IPS-18a (cell line): ENCODE data around the gene RPA1.

Experiments used
- H3K27ac ChIP-seq: one replicate; pipeline ENCODE4 v1.5.1; 2013; ENCODE audit warnings: low read length
- H3K27me3 ChIP-seq: one replicate; pipeline ENCODE4 v1.6.1; 2013; ENCODE audit warnings: mild to moderate bottlenecking, low read length; ENCODE audit not compliant: control insufficient read depth, insufficient read depth
- H3K36me3 ChIP-seq: one replicate; pipeline ENCODE4 v1.6.1; 2013; ENCODE audit warnings: low read depth, low read length; ENCODE audit not compliant: control insufficient read depth
- H3K4me1 ChIP-seq: one replicate; pipeline ENCODE4 v1.6.1; 2013; ENCODE audit warnings: low read depth, low read length; ENCODE audit not compliant: control insufficient read depth
- H3K4me3 ChIP-seq: one replicate; pipeline ENCODE4 v1.5.1; 2013; ENCODE audit warnings: low read length
- H3K9ac ChIP-seq: one replicate; pipeline ENCODE4 v1.6.1; 2013; ENCODE audit warnings: mild to moderate bottlenecking, low read length, moderate library complexity
- H3K9me3 ChIP-seq: one replicate; pipeline ENCODE4 v1.6.1; 2013; ENCODE audit warnings: low read depth, low read length; ENCODE audit not compliant: control insufficient read depth

The RPA1 gene

GRCh38 chr17:1916316-1916715 lies 86.5 kb downstream of the RPA1 start:
- Histone ChIP-seq H3K36me3 (no peaks in the 10 kb centered on the region), H3K27ac (no peak overlapping the region), H3K9ac (no peak overlapping the region), H3K9me3 (no peaks in the 10 kb centered on the region), H3K4me1 (peaks cover 4% of the 10 kb centered on the region), H3K27me3 (peaks cover 40% of the 10 kb centered on the region), H3K4me3 (no peak overlapping the region)

- H3K36me3 ChIP-seq = no peaks in the 10 kb centered on the region
- peaks cover 32% of the 10 kb centered on the region for H3K27me3 ChIP-seq
- peaks cover 4% of the 10 kb centered on the region for H3K4me1 ChIP-seq
- no peak overlapping the region for H3K4me3 ChIP-seq
- no peaks in the 10 kb centered on the region for H3K9me3 ChIP-seq
- H3K9ac ChIP-seq = no peak overlapping the region
- H3K27ac ChIP-seq = no peak overlapping the region
These were observed 87.3 kb downstream of the RPA1 start for GRCh38 chr17:1916963-1917715.

- Histone ChIP-seq H3K9ac (no peak overlapping the region), H3K4me3 (no peak overlapping the region), H3K27ac (no peak overlapping the region), H3K27me3 (peaks cover 18% of the 10 kb centered on the region), H3K9me3 (no peaks in the 10 kb centered on the region), H3K4me1 (peaks cover 4% of the 10 kb centered on the region), H3K36me3 (no peaks in the 10 kb centered on the region)
These were observed 88.7 kb downstream of the RPA1 start for GRCh38 chr17:1918346-1919162.

GRCh38 chr17:1919201-1919600 lies 89.4 kb downstream of the RPA1 start:
- no peak overlapping the region for H3K4me3 ChIP-seq
- H3K27ac ChIP-seq = no peak overlapping the region
- no peak overlapping the region for H3K9ac ChIP-seq
- H3K4me1 ChIP-seq = peaks cover 4% of the 10 kb centered on the region
- no peaks in the 10 kb centered on the region for H3K9me3 ChIP-seq
- peaks cover 15% of the 10 kb centered on the region for H3K27me3 ChIP-seq
- H3K36me3 ChIP-seq = no peaks in the 10 kb centered on the region

GRCh38 chr17:1920948-1921351 lies 91.1 kb downstream of the RPA1 start:
- H3K4me3 ChIP-seq = no peak overlapping the region
- peaks cover 10% of the 10 kb centered on the region for H3K27me3 ChIP-seq
- H3K4me1 ChIP-seq = no peaks in the 10 kb centered on the region
- H3K9me3 ChIP-seq = no peaks in the 10 kb centered on the region
- H3K27ac ChIP-seq = no peak overlapping the region
- H3K36me3 ChIP-seq = no peaks in the 10 kb centered on the region
- no peak overlapping the region for H3K9ac ChIP-seq

GRCh38 chr17:1928976-1929375 lies 99.2 kb downstream of the RPA1 start:
- Histone ChIP-seq H3K36me3 (no peaks in the 10 kb centered on the region), H3K4me1 (no peaks in the 10 kb centered on the region), H3K9me3 (no peaks in the 10 kb centered on the region), H3K4me3 (no peak overlapping the region), H3K27me3 (peaks cover 6% of the 10 kb centered on the region), H3K9ac (no peak overlapping the region), H3K27ac (no peak overlapping the region)

GRCh38 chr17:1930337-1930645 lies 100.5 kb downstream of the RPA1 start:
- no peak overlapping the region for H3K9ac ChIP-seq

GRCh38 chr17:1931844-1932579 lies 102.2 kb downstream of the RPA1 start:
- H3K9me3 ChIP-seq = no peaks in the 10 kb centered on the region
- no peak overlapping the region for H3K27ac ChIP-seq
- H3K4me1 ChIP-seq = no peaks in the 10 kb centered on the region
- no peak overlapping the region for H3K9ac ChIP-seq
- H3K27me3 ChIP-seq = peaks cover 6% of the 10 kb centered on the region
- H3K4me3 ChIP-seq = no peak overlapping the region
- no peaks in the 10 kb centered on the region for H3K36me3 ChIP-seq

More at GRCh38 chr17:1930337-1930645, 100.5 kb downstream of the RPA1 start:
- H3K27ac ChIP-seq = no peak overlapping the region
- no peaks in the 10 kb centered on the region for H3K36me3 ChIP-seq
- no peaks in the 10 kb centered on the region for H3K9me3 ChIP-seq
- no peak overlapping the region for H3K4me3 ChIP-seq
- peaks cover 6% of the 10 kb centered on the region for H3K27me3 ChIP-seq
- no peaks in the 10 kb centered on the region for H3K4me1 ChIP-seq

- Histone ChIP-seq H3K27ac (no peak overlapping the region), H3K4me1 (no peaks in the 10 kb centered on the region), H3K36me3 (no peaks in the 10 kb centered on the region), H3K27me3 (peaks cover 6% of the 10 kb centered on the region), H3K9me3 (no peaks in the 10 kb centered on the region), H3K9ac (no peak overlapping the region), H3K4me3 (no peak overlapping the region)
These were observed 104.3 kb downstream of the RPA1 start for GRCh38 chr17:1933875-1934715.

GRCh38 chr17:1934901-1935300 lies 105.1 kb downstream of the RPA1 start:
- Histone ChIP-seq H3K9ac (no peak overlapping the region), H3K27ac (no peak overlapping the region), H3K36me3 (no peaks in the 10 kb centered on the region), H3K4me3 (no peak overlapping the region), H3K4me1 (no peaks in the 10 kb centered on the region), H3K9me3 (no peaks in the 10 kb centered on the region), H3K27me3 (peaks cover 6% of the 10 kb centered on the region)

- no peak overlapping the region for H3K27ac ChIP-seq
- H3K4me3 ChIP-seq = no peak overlapping the region
- H3K27me3 ChIP-seq = peaks cover 6% of the 10 kb centered on the region
- no peak overlapping the region for H3K9ac ChIP-seq
- H3K9me3 ChIP-seq = no peaks in the 10 kb centered on the region
- no peaks in the 10 kb centered on the region for H3K4me1 ChIP-seq
- H3K36me3 ChIP-seq = no peaks in the 10 kb centered on the region
These were observed 107.0 kb downstream of the RPA1 start for GRCh38 chr17:1936766-1937165.
